A204.1 (cell line): ENCODE data around the gene TICAM1.

Experiments used
- FAIRE-seq: peaks from 2 replicates; lab custom pipeline; 2012; peaks lifted over from hg19 to GRCh38; lab: Jason Lieb, UNC

The TICAM1 gene

DNA sequence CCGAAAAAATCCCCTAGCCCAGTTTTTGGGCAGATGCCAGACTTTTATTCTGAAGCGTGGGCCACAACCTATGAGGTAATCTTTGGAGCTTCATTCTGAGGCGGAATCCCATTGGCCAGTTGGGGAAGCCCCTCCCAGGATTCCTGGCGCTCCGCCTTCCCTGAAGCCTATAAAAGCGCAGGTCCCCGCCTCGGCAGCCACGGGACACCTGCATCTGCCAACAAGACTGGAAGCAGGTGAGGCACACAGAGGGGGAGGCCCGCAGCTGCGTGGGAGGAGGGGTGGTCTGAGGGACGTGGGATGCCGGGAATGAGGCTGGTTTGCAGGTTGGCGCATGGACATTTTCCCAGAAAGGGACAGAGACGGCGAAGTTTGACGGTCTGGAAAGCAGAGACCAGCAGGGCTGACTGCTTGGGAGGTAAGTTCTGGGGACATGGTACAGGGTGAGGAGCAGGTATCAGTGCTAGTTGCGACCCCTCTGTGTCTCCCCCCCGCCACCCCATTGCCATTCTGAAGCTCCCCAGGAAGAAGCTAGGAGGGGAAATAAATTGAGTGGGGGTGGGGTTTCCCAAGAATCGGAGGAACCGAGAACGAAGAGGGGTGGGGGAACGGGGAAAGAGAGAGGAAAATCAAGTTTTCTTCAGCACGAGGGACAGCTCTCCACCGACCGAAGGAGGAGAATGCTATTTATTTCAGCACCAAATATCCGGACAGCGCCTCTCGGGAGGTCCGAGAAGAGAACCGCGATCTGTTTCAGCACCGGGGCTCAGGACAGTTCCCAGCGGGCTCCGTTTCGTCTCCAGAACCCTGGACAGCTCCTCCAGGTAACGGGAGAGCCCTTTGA lies 62.4 kb downstream of the TICAM1 start:
- FAIRE-seq = no peak
